NCI-H2227 (cell line): ENCODE results near the gene GPC3.
"Not testable (repeated sequence)": the region's sequence is repeated elsewhere in the genome, so short reads cannot be mapped to it uniquely, and the experiment has no call there.

ENCODE experiments used
- DNase-seq: peaks from one replicate; lab custom pipeline; 2025; ENCODE audit not compliant: unreplicated experiment; lab: John Stamatoyannopoulos, UW

The GPC3 gene

GRCh38 chrX:133897593-133898163, 87.7 kb downstream of the GPC3 start:
- no peak for DNase-seq

GRCh38 chrX:133892337-133892736, 93.1 kb downstream of the GPC3 start:
- no peak for DNase-seq

GRCh38 chrX:133888984-133889383, 96.4 kb downstream of the GPC3 start:
- DNase-seq, result no peak

- DNase-seq, result not testable (repeated sequence)
These were observed 97.3 kb downstream of the GPC3 start for GRCh38 chrX:133888084-133888483.

- no peak for DNase-seq
These were observed 100.7 kb downstream of the GPC3 start for GRCh38 chrX:133884430-133885394.

- DNase-seq, result no peak
These were observed 103.5 kb downstream of the GPC3 start for GRCh38 chrX:133881893-133882292.

- no peak for DNase-seq
These were observed 104.4 kb downstream of the GPC3 start for GRCh38 chrX:133881007-133881406.

- DNase-seq, result no peak
These were observed 105.4 kb downstream of the GPC3 start for GRCh38 chrX:133880032-133880443.

GRCh38 chrX:133878710-133879109, 106.7 kb downstream of the GPC3 start:
- DNase-seq, result no peak

GRCh38 chrX:133876646-133877045, 108.7 kb downstream of the GPC3 start:
- DNase-seq, result no peak

- DNase-seq, result no peak
These were observed 116.1 kb downstream of the GPC3 start for GRCh38 chrX:133869270-133869669.

- no peak for DNase-seq
These were observed 116.7 kb downstream of the GPC3 start for GRCh38 chrX:133868682-133869081.

- no peak for DNase-seq
These were observed 117.1 kb downstream of the GPC3 start for GRCh38 chrX:133868250-133868649.

- DNase-seq, result no peak
These were observed 119.5 kb downstream of the GPC3 start for GRCh38 chrX:133865761-133866471.

GRCh38 chrX:133864236-133864635, 121.2 kb downstream of the GPC3 start:
- no peak for DNase-seq

GRCh38 chrX:133859860-133860259, 125.5 kb downstream of the GPC3 start:
- no peak for DNase-seq

- DNase-seq, result no peak
These were observed 126.1 kb downstream of the GPC3 start for GRCh38 chrX:133859336-133859735.

GRCh38 chrX:133857640-133858269, 127.6 kb downstream of the GPC3 start:
- no peak for DNase-seq

- no peak for DNase-seq
These were observed 128.6 kb downstream of the GPC3 start for GRCh38 chrX:133856819-133857218.

GRCh38 chrX:133854290-133854689, 131.1 kb downstream of the GPC3 start:
- no peak for DNase-seq

GRCh38 chrX:133852837-133853356, 132.5 kb downstream of the GPC3 start:
- no peak for DNase-seq
